ENCODE data around the gene TMEM81.

- TF ChIP-seq CTCF (IDR thresholded peaks at IDR 0.05; ENCODE audit: control extremely low read depth in 1 of 3, insufficient read depth in 1 of 3, low read depth in 1 of 3, low read length in 3 of 3) (no peak), ATF2 (IDR thresholded peaks at IDR 0.05; ENCODE audit: low read length) (no peak), ZNF274 (IDR thresholded peaks at IDR 0.05; ENCODE audit: borderline replicate concordance, extremely low read depth, low read length) (no peak), POLR2A (IDR thresholded peaks at IDR 0.05; ENCODE audit: control extremely low read depth in 1 of 2, low read depth in 2 of 2, low read length in 2 of 2) (no peak), E2F6 (IDR thresholded peaks at IDR 0.05) (no peak), USF2 (IDR thresholded peaks at IDR 0.05; ENCODE audit: low read length) (no peak), RAD21 (IDR thresholded peaks at IDR 0.05 in 1 of 2, conservative IDR thresholded peaks at IDR 0.05 in 1 of 2; ENCODE audit: low read depth in 2 of 2, low read length in 2 of 2) (no peak), POLR2AphosphoS5 (IDR thresholded peaks at IDR 0.05; ENCODE audit: low read depth, low read length) (no peak), CREB1 (IDR thresholded peaks at IDR 0.05) (no peak), TEAD4 (IDR thresholded peaks at IDR 0.05; ENCODE audit: low read depth, low read length) (no peak), EZH2 (IDR thresholded peaks at IDR 0.05; ENCODE audit: low read depth, low read length, severe bottlenecking) (no peak), ATF3 (IDR thresholded peaks at IDR 0.05; ENCODE audit: insufficient read depth, low read depth, low read length) (no peak), POU5F1 (IDR thresholded peaks at IDR 0.05; ENCODE audit: low read depth, low read length) (no peak)
Observed at GRCh38 chr1:205043866-205044265, 40.4 kb downstream of the TMEM81 start.
